ENCODE data around the gene MRPL44. TPM values are rescaled to one million over a fixed set of nuclear protein-coding genes. Genes with fewer than 3 reads are reported as not detected.
A peak's percentile ranks its signal among the peaks of the same experiment; 100 is the strongest.

The MRPL44 gene
- total RNA-seq, 1 experiment from 2014 or later: 58.6 TPM

DNA sequence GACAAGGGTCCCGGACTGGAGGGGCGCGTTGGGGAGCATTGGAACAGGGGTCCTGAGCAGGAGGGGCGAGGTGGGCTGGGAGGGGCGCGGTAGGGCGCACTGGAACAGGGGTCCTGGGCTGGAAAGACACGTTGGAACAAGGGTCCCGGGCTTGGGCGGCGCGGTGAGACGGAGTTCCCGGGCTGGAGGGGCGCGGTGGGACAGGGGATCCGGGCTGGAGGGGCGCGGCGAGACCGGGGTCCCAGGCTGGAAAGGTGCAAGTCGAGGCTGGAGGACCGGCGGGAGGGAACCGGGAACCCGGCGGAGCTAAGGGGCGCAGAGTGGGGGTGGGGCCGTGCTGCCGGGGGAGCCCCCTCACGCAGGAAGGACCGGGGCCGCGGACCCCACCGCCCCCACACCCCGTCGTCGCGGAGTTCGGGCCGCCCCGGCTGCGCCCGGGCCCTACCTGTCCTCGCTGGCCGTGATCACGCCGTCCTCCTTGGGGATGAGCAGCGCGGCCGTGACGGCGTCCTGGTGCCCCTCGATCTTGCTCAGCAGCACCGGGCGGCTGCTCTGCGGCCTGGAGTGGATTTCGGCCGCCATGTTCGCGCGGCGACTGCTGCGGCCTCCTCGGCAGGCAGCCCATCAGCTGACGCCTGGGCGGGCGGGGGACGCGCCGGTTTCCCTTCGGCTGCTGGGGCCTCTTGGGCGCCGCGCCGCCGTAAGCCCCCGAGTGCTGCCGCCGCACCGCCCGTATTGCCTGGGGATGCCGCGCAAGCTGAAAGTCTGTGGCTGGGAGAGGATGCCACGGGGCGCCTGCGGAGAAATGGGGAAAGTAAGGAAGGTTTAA, 12.3 kb upstream of the MRPL44 start, which contains the start of gene WDFY1:
WDFY1 (minus strand) TSS at position 633 of the 829 bp plus-strand sequence; CDS start at position 582, 51 bp downstream.
- Histone ChIP-seq H3K27me3 (no peaks in the 10 kb centered on the region), H3K27ac (peak within 1 kb of the TSS; percentile 67), H3K4me1 (peaks cover 7% of the 10 kb centered on the region), H3K9me3 (replicated peaks) (no peaks in the 10 kb centered on the region), H3K36me3 (no peaks in the 10 kb centered on the region; the same call in 1 of the 2 replicates), H3K4me3 (peak within 1 kb of the TSS; percentile 94)
- peak; percentile 89 to 92 for DNase-seq

DNA sequence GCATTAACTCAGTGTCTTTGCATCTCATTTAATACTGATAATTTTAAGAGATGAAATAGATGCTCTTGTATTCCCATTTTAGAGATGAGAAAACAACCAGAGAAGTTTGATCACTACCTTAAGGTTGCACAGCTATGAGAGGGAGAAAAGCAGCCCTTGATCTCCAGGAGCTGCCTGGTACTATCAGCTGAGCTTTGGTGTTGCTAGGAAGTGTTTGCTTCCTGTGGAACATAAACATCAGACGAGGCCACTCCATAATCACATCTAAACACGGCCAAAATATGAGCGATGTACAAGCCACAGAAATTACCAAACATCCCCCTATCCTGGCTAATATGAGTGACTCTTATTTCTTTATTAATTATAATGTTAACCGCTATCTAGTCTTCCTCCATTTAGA, 11.5 kb upstream of the MRPL44 start:
- no peak for DNase-seq
- Histone ChIP-seq H3K9me3 (replicated peaks) (no peaks in the 10 kb centered on the region), H3K27me3 (no peaks in the 10 kb centered on the region), H3K4me1 (peaks cover 7% of the 10 kb centered on the region), H3K4me3 (peak overlapping the region; percentile 94; the same call in 1 of the 2 replicates), H3K27ac (no peak overlapping the region), H3K36me3 (no peaks in the 10 kb centered on the region; the same call in 1 of the 2 replicates)

DNA sequence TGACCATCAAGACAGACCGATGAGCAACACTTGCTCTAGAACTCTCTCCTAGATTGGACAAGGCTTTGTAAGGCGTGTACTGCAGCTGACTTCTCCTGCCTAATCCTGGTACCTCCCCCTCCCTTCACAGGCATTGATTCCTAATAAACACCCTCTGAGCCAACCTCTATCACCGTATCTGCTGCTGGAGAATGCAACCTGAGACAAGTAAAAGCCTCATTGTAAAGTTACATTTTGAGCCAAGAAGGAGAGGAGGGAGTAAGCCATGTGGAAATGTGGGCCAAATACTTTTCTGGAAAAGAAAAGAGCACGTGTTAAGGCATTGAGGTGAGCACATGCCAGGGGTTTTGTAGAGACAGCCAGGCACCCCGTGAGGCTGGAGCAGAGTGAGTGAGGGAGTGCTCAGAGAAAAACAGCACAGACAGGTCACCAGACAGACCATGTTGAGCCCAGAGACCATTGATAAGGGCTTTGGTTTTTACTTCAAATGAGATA, 9.5 kb upstream of the MRPL44 start:
- no peaks in the 10 kb centered on the region; the same call in 1 of the 2 replicates for H3K36me3 ChIP-seq
- no peaks in the 10 kb centered on the region for H3K27me3 ChIP-seq
- H3K9me3 ChIP-seq (replicated peaks): no peaks in the 10 kb centered on the region
- H3K27ac ChIP-seq: no peak overlapping the region
- no peak overlapping the region for H3K4me3 ChIP-seq
- peak; percentile 10 to 52 for DNase-seq
- H3K4me1 ChIP-seq: peaks cover 18% of the 10 kb centered on the region

DNA sequence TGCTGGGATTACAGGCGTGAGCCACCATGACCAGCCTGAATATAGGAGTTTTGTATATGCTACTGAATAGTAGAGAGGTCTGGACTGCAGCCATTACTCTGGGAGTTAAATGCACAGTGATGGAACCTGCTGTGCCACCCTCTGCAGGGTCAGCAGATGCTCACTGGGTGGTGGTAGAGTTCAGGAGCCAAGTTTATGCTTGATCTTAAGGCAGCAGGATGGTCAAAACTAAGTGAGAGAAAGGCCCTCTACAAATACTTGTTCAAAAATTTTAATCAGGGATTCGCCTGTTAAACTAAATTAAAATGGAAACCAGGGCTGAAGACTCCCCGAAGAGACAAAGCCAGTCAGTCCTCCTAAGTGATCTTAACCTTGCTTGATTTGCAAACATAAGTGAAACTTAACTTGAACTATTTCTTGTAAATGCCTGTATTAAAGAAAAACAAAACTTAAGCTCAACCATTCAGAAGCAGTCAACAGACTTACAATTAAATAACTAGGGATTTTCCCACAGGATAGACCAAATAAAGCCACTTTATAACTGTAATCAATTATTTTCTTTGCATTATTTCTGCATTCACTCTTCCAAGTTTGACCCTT, 7.9 kb upstream of the MRPL44 start:
- Histone ChIP-seq H3K27me3 (no peaks in the 10 kb centered on the region), H3K4me1 (peaks cover 16% of the 10 kb centered on the region), H3K9me3 (replicated peaks) (no peaks in the 10 kb centered on the region), H3K27ac (no peak overlapping the region), H3K36me3 (no peaks in the 10 kb centered on the region), H3K4me3 (no peak overlapping the region)
- no peak for DNase-seq

DNA sequence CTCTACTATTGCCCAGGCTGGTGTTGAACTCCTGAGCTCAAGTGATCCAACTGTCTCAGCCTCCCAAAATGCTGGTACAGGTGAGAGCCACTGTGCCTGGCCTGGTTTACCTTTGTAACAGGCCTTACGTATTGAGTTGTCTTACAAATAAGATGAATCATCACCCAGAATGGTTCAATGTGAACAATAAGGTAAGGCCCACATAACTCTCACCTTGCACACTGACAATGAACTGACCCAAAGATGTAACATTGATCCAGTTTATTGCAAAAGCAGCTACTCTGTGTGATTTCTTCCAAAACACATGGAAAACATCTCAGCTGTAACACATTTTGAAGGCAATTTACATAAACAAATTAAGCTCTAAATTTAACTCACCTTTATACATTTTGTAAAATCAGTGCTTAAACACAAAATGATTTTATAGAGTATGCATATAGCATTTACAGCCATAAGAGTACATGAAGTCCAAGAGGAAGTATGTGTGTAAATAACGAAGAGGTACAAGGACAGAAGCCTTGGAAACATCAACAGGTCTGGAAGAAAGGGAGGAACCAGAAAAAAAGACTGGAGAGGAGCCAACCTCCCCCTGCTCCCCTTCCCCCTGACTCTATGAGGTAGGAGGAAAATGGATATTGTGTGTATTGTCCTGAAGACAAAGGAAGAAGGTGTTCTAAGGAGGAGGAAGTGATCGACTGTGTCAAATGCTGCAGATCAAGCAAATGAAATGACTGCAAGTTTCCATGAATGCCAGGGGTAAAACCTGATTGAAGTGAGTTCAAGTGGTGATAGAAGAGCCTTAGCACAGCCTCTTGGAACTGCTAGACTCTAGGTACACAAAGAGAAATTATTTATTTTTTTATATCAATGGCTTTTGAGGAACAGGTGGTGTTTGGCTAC, 6.6 kb upstream of the MRPL44 start:
- Histone ChIP-seq H3K4me1 (peaks cover 16% of the 10 kb centered on the region), H3K36me3 (no peaks in the 10 kb centered on the region), H3K4me3 (no peak overlapping the region), H3K9me3 (replicated peaks) (no peaks in the 10 kb centered on the region), H3K27ac (no peak overlapping the region), H3K27me3 (no peaks in the 10 kb centered on the region)
- no peak for DNase-seq

DNA sequence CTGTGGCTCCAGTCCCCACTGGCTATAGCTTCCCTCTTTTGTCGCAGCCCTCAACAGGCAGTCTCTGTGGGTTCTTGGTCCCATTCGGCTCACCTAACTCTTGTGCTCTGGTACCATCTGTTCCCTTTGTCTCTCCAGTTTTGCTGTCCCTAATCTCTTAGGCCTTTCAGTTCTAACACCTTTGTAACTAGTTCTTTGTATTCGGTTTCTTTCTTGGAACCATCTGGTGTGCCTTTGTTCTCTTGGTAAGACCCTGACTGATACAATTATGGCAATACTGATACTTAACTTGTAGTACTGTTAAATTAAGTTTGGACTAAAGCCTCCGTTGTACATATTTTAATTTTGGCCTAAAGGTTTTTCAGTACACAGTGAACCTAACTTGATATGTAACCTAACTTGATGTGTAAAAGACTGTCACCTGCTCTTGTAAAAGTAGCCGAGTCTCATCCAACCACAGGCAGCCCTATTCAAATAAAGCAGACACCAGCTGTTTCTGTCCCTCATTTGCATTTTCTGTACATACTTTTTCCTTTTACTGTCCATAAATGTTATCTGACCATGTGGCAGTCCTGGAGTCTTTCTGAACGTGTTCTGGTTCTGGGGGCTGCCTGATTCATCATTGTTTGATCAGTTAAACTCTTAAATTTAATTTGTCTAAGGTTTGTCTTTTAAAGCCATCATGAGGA, 4.8 kb upstream of the MRPL44 start:
- peak; percentile 75 to 91 for DNase-seq
- Histone ChIP-seq H3K4me1 (peaks cover 21% of the 10 kb centered on the region), H3K27ac (peak overlapping the region; percentile 69), H3K4me3 (peak overlapping the region; percentile 18), H3K9me3 (replicated peaks) (no peaks in the 10 kb centered on the region), H3K27me3 (no peaks in the 10 kb centered on the region), H3K36me3 (no peaks in the 10 kb centered on the region)

DNA sequence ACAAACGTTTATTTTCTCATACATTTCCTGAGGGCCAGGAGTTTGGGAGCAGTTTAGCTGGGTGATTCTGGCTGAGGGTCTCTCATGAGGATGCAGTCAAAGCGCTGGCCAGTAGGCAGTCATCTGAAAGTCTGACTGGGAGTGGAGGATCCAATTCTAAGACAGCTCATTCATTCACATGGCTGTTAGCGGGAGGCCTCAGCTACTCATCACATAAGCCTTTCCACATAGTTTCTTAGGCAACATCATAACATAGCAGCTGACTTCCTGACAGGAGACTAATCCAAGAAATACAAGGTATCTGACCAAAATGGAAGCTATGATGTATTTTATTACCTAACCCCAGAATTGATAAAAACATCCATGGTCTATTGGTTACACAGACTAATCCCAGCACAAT, 2.9 kb upstream of the MRPL44 start:
- no peak for DNase-seq
- no peaks in the 10 kb centered on the region for H3K27me3 ChIP-seq
- no peak overlapping the region for H3K27ac ChIP-seq
- no peaks in the 10 kb centered on the region for H3K9me3 ChIP-seq (replicated peaks)
- H3K36me3 ChIP-seq: peaks cover 2% of the 10 kb centered on the region
- no peak overlapping the region for H3K4me3 ChIP-seq
- H3K4me1 ChIP-seq: peaks cover 30% of the 10 kb centered on the region

DNA sequence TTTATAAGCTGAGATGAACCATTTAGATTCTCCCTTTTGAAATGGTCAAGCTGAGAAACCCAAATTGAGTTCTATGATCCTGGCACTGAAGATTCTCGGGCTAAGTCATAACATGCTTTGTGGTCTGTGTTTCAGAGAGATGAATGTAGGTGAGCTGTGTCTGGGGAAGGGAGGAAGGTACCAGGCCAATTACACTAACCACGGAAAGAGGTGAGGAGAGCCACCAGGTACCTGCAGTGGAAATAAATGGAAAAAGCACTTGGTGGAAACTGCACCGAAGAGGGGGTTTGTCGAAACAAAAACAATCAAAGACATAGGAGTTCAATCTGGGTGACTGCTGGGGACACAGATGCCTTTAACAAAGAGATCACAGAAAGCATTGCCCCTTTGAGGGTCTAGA, 963 bp upstream of the MRPL44 start:
- H3K4me3 ChIP-seq: peak overlapping the region; percentile 87; the same call in 1 of the 2 replicates
- H3K4me1 ChIP-seq: peaks cover 35% of the 10 kb centered on the region
- H3K27me3 ChIP-seq: no peaks in the 10 kb centered on the region
- DNase-seq: no peak
- H3K36me3 ChIP-seq: peaks cover 19% of the 10 kb centered on the region
- H3K9me3 ChIP-seq (replicated peaks): no peaks in the 10 kb centered on the region
- H3K27ac ChIP-seq: no peak overlapping the region

DNA sequence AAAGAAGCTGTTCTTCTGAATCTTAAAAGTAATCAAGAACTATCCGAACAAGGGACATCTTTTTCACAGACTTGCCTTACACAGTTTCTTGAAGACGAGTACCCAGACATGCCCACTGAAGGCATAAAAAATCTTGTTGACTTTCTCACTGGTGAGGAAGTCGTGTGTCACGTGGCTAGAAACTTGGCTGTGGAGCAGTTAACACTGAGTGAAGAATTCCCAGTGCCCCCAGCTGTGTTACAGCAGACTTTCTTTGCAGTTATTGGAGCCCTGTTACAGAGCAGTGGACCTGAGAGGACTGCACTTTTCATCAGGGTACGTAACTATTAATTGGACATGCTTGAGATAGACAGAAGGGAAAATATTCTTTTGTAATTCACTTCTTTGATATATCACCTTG, 2.4 kb downstream of the MRPL44 start:
- peaks cover 19% of the 10 kb centered on the region for H3K4me1 ChIP-seq
- no peak overlapping the region for H3K4me3 ChIP-seq
- H3K27me3 ChIP-seq: no peaks in the 10 kb centered on the region
- no peak overlapping the region for H3K27ac ChIP-seq
- no peaks in the 10 kb centered on the region for H3K9me3 ChIP-seq (replicated peaks)
- peaks cover 40% of the 10 kb centered on the region for H3K36me3 ChIP-seq
- no peak for DNase-seq

DNA sequence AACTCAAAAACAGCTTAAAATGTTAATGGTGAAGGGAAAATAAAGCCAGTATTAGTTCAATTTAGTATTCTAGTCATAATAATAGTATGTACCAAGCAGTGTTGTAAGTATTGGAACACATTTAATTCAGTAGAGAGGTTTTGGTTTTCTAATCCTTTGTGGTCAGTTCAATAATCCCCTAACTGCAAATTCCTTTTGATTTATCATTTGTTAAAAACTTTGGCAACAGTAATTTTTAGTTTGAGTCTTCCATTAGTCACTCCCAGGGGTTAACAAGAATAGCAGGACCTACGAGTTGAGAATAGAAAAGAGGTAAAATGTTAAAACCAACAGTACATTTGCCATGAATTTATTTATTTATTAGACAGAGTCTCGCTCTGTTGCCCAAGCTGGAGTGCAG, 10.7 kb downstream of the MRPL44 start:
- Histone ChIP-seq H3K4me3 (no peak overlapping the region), H3K27ac (no peak overlapping the region), H3K36me3 (peaks cover 48% of the 10 kb centered on the region), H3K27me3 (no peaks in the 10 kb centered on the region), H3K4me1 (no peaks in the 10 kb centered on the region), H3K9me3 (replicated peaks) (no peaks in the 10 kb centered on the region)
- no peak for DNase-seq

DNA sequence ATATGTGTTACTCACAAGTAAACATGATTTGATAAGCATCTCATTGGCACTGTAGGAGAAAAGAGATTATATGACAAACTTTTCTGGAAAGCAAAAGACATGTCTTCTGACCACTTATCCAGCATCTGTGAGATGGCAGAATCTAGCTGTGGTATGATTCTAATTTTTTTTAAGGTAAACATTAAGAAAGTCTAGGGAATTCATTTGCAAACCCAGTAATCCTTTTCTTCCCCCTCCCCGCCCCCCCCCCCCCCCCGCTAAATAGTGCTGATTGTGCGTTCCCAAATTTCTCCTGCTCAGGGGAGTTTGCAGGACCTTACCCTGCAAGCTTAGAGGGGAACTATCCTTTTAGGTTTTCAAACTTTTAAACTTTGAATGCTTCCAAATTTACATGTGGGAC, 12.1 kb downstream of the MRPL44 start:
- no peaks in the 10 kb centered on the region for H3K9me3 ChIP-seq (replicated peaks)
- no peak overlapping the region for H3K4me3 ChIP-seq
- H3K36me3 ChIP-seq: peaks cover 35% of the 10 kb centered on the region
- H3K27me3 ChIP-seq: no peaks in the 10 kb centered on the region
- no peaks in the 10 kb centered on the region for H3K4me1 ChIP-seq
- no peak for DNase-seq
- no peak overlapping the region for H3K27ac ChIP-seq

DNA sequence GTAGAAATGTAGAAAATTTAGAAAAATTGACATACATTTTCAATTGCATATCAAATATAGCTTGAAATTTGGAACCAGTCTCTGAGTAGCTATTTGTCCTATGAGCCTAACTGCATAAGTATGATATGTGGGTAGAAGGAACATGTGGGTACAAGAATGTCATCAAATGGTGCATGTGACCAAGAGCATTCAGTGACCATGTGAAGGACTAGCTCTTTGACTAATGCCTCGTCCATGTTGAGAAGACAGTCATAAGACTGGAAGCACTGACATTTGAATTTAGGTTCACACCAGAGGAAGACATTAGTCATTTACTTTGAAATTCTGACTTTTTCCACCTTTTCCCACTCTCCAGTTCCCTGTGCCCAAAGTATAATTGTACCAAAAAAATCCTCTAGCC, 12.6 kb downstream of the MRPL44 start:
- peaks cover 30% of the 10 kb centered on the region for H3K36me3 ChIP-seq
- no peak overlapping the region for H3K4me3 ChIP-seq
- H3K27ac ChIP-seq: no peak overlapping the region
- no peaks in the 10 kb centered on the region for H3K9me3 ChIP-seq (replicated peaks)
- H3K27me3 ChIP-seq: no peaks in the 10 kb centered on the region
- DNase-seq: no peak
- no peaks in the 10 kb centered on the region for H3K4me1 ChIP-seq

DNA sequence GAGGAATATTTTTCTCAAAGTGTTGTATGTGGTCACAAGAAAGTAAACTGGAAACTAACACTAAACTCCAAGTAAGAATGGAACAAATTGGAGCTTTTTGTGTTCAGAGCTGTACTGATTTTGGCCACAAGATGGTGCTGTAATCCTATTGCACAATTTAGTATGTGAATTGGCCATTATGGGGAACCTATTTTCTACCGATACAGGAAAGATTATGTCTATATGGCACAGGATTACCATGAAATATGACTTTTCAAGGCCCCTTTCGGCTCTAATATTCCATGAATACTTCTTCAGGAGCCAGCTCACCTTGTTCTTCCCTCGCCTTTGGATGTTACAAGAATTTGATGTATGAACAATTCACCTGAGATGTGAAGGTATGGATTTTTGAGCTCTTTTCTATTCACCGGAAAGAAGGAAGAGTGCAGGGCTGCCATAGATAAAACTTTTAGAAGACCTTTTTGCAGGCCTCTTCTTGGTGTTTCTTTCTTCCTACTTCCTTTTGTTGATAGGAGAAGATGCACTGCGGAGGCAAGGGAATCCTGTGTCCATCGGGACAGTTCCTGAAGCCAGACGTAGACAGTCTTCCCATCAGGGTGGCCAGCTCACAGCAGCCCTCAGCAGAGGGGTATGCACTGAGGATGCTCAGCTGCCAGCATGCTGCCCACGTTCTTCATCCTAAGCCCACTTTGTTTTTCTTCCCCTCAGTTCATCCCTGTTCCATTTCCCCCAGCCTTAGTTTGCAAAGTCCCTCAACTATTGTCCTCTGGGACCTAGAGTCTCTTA, 13.3 kb downstream of the MRPL44 start:
- peak; percentile 45 to 84 for DNase-seq
- no peak overlapping the region for H3K4me3 ChIP-seq
- peaks cover 23% of the 10 kb centered on the region for H3K36me3 ChIP-seq

More for the DNA sequence above, 13.3 kb downstream of the MRPL44 start:
- Histone ChIP-seq H3K27me3 (no peaks in the 10 kb centered on the region), H3K27ac (no peak overlapping the region), H3K9me3 (replicated peaks) (no peaks in the 10 kb centered on the region), H3K4me1 (no peaks in the 10 kb centered on the region)

All from SJCRH30 (cell line).